Measurements from ENCODE around the gene PDE4B.
"Not testable (repeated sequence)": the region's sequence is repeated elsewhere in the genome, so short reads cannot be mapped to it uniquely, and the experiment has no call there.

Gene PDE4B

DNA sequence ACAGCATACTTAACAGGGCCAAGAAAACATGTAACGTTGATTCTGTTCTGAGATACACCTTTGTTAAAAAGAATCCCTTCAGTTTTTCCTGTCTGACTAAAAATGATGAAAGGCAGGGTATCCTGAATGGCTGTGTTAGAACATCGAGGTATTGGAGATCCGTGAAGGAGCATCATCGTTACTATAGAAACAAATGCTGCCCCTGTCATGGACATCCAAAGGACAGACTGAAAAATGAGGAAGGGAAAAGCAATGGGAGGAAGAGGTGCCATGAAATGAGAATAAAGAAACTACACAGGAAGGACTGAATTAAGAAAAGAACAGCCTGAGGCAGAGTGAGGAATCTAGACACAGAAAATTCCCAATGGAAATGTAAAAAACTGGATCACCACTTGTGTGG lies 257.9 kb downstream of the PDE4B start:
- Histone ChIP-seq H3K27me3 (replicated peaks; ENCODE audit: control insufficient read depth, insufficient read depth, low read length) (no peaks in the 10 kb centered on the region; the same call in 1 of the 2 replicates), H3K4me3 (replicated peaks; ENCODE audit: low read depth, low read length) (no peak overlapping the region), H3K36me3 (ENCODE audit: control insufficient read depth, insufficient read depth, low read length) (no peaks in the 10 kb centered on the region)
- DNase-seq (ENCODE audit: extremely low read depth, insufficient read length), result no peak
- no peak for TF ChIP-seq CTCF (IDR thresholded peaks at IDR 0.05; ENCODE audit: insufficient read depth, low read length, poor library complexity, severe bottlenecking)

DNA sequence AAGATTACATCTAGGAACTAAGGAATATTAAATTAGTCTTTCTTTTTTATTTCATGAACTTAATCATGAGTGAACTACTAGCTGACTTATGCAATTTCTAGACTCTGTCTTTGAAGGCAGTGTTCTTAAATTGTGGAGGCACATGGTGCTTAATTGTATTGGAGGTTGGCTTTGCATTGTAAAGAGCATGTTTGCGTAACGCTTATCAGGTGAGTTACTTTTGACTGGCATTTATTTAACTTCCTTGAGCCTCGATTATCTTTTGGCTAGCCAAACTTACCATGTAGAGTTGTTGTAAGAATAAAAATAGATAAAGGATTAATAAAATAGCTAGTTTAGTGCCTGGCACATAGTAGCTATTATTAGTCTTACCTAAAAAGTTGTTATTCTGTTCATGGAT lies 262.4 kb downstream of the PDE4B start:
- Histone ChIP-seq H3K27me3 (replicated peaks; ENCODE audit: control insufficient read depth, insufficient read depth, low read length) (no peaks in the 10 kb centered on the region), H3K4me3 (replicated peaks; ENCODE audit: low read depth, low read length) (no peak overlapping the region), H3K36me3 (ENCODE audit: control insufficient read depth, insufficient read depth, low read length) (no peaks in the 10 kb centered on the region)
- DNase-seq (ENCODE audit: extremely low read depth, insufficient read length), result no peak
- no peak for TF ChIP-seq CTCF (IDR thresholded peaks at IDR 0.05; ENCODE audit: insufficient read depth, low read length, poor library complexity, severe bottlenecking)

DNA sequence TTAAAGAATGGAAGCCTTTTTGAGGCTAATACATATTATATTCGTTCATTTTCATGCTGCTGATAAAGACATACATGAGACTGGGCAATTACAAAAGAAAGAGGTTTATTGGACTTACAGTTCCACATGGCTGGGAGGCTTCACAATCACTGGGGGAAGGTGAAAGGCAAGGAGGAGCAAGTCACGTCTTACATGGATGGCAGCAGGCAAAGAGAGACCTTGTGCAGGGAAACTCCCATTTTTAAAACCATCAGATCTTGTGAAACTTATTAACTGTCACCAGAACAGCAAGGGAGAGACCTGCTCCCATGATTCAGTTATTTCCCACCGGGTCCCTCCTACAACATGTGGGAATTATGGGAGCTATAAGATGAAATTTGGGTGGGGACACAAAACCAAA lies 264.8 kb downstream of the PDE4B start:
- H3K4me3 ChIP-seq (replicated peaks; ENCODE audit: low read depth, low read length); H3K36me3 ChIP-seq (ENCODE audit: control insufficient read depth, insufficient read depth, low read length); DNase-seq (ENCODE audit: extremely low read depth, insufficient read length); H3K27me3 ChIP-seq (replicated peaks; ENCODE audit: control insufficient read depth, insufficient read depth, low read length): not testable (repeated sequence)

DNA sequence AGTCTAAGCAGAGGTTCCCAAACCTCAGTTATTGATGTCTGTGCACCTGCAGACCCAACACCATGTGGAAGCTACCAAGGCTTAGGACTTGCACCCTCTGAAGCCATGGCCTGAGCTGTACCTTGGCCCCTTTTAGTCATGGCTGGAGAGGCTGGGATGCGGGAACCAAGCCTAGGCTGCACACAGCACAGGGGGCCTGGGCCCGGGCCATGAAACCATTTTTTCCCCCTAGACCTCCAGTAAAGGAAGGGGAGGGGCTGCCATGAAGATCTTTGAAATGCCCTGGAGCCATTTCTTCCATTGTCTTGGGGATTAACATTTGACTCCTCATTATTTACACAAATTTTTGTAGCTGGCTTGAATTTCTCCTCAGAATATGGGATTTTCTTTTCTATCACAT lies 265.9 kb downstream of the PDE4B start:
- H3K4me3 ChIP-seq (replicated peaks; ENCODE audit: low read depth, low read length), result no peak overlapping the region
- no peaks in the 10 kb centered on the region for H3K27me3 ChIP-seq (replicated peaks; ENCODE audit: control insufficient read depth, insufficient read depth, low read length)
- no peaks in the 10 kb centered on the region for H3K36me3 ChIP-seq (ENCODE audit: control insufficient read depth, insufficient read depth, low read length)
- no peak for DNase-seq (ENCODE audit: extremely low read depth, insufficient read length)
- no peak for TF ChIP-seq CTCF (IDR thresholded peaks at IDR 0.05; ENCODE audit: insufficient read depth, low read length, poor library complexity, severe bottlenecking)

DNA sequence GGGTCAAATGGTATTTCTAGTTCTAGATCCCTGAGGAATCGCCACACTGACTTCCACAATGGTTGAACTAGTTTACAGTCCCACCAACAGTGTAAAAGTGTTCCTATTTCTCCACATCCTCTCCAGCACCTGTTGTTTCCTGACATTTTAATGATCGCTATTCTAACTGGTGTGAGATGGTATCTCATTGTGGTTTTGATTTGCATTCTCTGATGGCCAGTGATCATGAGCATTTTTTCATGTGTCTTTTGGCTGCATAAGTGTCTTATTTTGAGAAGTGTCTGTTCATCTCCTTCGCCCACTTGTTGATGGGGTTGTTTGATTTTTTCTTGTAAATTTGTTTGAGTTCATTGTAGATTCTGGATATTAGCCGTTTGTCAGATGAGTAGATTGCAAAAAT lies 274.5 kb downstream of the PDE4B start:
- H3K36me3 ChIP-seq (ENCODE audit: control insufficient read depth, insufficient read depth, low read length); H3K27me3 ChIP-seq (replicated peaks; ENCODE audit: control insufficient read depth, insufficient read depth, low read length); H3K4me3 ChIP-seq (replicated peaks; ENCODE audit: low read depth, low read length); DNase-seq (ENCODE audit: extremely low read depth, insufficient read length): not testable (repeated sequence)

DNA sequence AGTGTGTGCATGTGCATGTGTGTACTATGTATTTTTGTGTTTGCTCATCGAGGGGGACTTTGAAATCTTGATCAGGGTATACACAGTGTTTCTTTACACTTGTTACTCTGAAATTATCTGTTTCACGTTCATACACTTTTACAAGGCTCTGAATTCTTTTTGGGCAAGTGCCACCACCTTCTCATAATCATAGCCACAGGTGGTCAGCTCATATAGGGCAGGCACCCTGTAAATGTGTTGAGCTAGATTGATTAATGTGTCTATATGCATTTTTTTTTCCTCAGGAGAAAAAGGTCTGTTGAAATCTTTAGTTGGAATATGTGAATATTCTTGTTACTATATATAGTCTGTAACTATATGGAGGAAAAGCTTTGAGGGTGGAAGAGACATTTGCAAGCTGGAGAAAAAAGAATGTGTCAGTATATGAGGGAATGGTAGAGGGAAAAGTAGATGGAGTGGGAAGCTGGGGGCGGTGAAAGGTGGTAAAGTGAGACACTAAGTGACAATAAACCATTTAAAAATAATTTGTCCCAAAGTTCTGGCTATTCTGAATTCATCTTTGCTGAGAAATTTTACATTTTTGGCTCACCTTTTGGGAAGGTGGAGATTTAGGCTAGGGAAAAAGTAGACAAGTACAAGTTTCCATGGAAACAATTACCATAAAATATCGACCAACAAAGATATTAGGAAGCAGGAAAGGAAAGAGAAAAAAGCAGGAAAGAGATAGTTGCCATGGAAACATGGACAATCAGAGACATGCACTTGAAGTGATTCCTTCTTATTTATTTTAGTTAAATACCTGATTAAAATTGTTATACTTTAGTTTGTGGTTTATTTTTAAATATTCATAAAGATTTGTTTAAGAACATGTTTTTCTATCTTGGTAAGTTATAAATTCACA lies 277.5 kb downstream of the PDE4B start:
- no peak for TF ChIP-seq CTCF (IDR thresholded peaks at IDR 0.05; ENCODE audit: insufficient read depth, low read length, poor library complexity, severe bottlenecking)
- Histone ChIP-seq H3K27me3 (replicated peaks; ENCODE audit: control insufficient read depth, insufficient read depth, low read length) (no peaks in the 10 kb centered on the region), H3K4me3 (replicated peaks; ENCODE audit: low read depth, low read length) (no peak overlapping the region), H3K36me3 (ENCODE audit: control insufficient read depth, insufficient read depth, low read length) (no peaks in the 10 kb centered on the region)
- DNase-seq (ENCODE audit: extremely low read depth, insufficient read length), result no peak
